Medulla oblongata (tissue), 1 donor: ENCODE data around the gene NXPH2.
A peak's percentile ranks its signal among the peaks of the same experiment; 100 is the strongest.
"Not testable (repeated sequence)": the region's sequence is repeated elsewhere in the genome, so short reads cannot be mapped to it uniquely, and the experiment has no call there.

ENCODE experiments used
- DNase-seq: peaks from one replicate; pipeline ENCODE4 v3.0.0-alpha.2; 2015; ENCODE audit errors: extremely low spot score

Gene NXPH2

DNA sequence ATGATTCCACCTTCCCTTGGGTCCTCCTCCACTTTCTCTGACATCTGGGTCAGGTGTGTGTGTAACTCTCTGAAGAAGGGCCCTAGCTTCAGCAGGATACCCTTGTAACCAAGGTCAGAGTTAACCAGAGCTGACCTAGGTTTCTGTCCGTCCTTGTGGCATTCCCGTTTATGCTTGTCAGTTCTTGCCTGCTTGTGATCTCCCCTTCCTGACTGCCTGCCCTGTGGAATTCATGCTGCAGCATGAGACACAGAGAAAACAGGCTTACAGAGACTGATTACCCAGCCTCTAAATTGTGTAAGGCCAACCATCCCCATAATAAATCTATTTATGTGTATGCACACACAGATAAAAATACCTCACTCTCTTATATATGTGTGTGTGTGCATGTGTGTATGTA is 22.8 kb downstream of the NXPH2 start:
- DNase-seq = no peak

DNA sequence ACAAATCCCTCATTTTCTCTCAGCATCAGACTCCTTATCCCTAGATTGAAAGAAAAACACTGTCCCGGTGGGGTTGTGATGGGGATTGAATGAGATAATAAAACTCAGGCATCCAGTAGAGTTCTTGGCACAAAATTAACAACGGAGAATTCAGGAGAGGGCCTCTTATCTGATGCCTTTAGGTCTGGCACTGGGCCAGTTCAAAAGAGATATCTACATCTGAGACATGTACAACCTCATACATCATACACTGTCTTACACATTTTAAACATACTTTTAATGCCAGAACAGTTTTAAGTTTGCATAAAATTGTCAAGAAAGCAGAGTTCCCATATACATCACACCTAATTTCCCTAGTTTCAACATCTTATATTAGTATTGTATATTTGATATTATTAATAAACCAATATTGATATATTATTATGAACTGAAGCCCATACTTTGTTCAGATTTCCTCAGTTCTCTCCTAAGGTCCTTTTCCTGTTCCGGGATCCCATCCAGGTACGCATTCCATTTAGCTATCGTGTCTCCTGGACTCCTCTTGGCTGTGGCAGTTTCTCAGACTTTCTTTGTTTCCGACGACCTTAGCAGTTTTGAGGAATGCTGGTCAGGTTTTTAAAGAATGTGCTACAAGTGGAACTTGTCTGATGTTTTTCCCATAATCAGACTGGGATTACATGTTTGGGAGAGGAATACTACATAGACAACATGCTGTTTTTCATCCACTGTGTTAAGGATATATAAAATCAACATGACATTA is 27.8 kb downstream of the NXPH2 start:
- DNase-seq = no peak

DNA sequence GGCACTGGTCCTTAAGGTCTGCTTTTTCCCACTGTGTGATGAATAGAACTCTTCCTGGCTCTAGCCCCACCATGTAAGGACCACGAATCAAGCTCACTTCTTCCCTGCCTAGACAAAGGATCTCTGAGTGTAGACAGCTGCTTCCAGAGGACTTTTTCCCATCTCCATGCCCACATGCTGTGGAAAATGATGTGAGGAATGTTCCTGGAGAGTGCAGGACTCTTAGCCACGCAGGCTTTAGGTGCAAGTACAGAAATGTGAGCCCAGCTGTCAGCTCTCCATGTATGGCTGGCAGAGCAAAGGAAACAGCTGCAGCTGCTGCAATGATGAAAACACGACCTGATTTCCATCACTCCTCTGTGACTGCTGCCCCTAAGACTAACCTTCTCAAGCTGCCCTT is 35.5 kb downstream of the NXPH2 start:
- no peak for DNase-seq

DNA sequence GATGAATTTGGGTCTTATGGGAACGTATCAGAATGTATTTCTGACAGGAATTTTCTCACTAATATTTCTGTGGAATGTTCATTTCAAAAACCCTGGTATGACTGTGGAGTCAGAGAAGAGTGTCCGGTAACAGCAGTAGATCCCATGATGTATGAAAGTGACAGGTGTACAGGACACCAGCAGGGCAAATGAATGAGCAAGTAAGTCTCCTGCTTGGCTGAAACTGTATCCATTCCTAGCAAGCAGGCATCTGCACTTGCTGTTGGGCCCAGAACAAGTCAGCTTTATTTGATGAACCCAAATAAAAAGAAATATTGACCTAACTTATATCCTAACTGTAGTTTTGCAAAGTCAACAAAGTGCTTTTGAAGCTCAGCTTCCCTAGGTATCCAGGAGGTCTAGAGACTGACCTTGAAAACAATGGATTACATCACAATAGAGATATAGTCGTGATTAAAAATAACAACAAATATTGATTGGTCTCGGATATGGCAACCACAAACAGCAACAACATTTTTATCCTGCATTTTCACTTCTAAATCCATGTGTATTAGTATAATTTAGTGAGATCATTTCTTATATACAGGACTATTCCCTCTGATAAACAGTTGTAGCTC is 37.6 kb downstream of the NXPH2 start:
- no peak for DNase-seq

DNA sequence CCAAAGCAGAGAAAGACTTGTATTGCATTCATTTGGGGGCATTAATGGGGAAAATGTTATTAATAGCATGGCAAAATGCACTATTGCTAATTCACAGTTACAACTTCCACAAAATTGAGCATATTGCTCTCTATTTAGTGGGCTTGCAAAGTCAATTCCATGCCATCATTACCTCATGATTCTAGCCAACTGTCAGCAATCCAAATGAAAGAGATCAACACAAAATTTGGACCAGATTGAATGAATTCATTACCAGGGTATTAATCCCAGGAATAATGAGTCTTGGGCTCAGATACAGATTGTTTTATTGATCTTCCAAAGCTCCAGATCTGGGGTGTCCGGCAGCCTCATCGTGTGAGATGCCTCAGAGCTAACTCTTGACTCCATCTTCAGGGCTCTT is 38.3 kb downstream of the NXPH2 start:
- no peak for DNase-seq

DNA sequence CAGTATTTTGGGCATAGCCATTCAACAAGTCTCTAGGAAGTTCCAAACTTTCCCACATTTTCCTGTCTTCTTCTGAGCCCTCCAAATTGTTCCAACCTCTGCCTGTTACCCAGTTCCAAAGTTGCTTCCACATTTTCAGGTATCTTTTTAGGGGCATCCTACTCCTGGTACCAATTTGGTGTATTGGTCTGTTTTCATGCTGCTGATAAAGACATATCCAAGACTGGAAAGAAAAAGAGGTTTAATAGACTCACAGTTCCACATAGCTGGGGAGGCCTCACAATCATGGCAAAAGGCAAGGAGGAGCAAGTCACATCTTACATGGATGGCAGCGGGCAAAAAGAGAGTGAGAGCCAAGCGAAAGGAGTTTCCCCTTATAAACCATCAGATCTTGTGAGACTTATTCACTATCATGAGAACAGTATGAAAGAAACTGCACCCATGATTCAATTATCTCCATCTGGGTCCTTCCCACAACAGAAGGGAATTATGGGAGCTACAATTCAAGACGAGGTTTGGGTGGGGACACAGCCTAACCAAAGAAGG is 43.1 kb downstream of the NXPH2 start:
- DNase-seq = not testable (repeated sequence)

DNA sequence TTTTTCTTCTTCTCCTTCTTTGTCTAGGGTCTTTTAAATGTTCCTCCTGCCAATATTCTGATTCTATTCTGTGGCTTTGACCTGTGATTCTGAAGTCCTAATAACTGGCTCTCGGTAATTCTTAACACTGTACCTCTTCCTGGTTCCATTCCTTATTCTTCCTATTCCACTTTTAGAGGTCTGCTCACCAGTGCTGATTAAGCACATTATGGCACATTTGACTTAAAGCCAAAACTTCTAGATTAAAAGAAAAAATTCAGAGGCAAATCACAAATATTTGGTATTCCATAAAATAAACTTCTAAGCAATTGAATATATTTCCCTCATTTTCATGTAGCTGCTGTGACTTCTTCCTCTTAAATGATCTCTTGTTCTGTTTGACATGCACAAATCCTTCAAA is 47.5 kb downstream of the NXPH2 start:
- DNase-seq = no peak

DNA sequence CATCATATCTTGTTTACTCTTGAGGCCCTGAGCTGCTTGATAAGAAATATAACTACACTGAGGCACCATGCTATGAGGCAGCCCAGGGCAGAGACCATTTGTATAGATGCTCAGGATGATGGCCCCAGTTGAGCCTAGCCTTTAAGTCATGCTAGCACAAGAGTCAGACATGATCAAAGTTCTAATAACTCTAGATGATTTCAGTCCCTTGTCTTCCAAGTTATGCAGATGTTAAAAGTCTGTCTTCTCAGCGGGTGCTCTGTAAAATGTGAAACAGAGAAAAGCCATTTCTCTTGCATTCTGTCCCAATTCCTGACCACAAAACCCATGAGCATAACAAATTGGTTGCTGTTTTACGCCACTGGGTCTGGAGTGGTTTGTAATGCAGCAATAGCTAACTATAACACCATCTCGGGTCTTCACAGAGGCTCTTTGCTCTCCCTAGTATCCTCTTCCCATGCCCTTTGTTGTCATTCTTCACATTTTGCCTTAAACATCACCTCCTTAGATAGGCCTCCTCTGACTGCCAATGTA is 49.6 kb downstream of the NXPH2 start:
- DNase-seq = no peak

DNA sequence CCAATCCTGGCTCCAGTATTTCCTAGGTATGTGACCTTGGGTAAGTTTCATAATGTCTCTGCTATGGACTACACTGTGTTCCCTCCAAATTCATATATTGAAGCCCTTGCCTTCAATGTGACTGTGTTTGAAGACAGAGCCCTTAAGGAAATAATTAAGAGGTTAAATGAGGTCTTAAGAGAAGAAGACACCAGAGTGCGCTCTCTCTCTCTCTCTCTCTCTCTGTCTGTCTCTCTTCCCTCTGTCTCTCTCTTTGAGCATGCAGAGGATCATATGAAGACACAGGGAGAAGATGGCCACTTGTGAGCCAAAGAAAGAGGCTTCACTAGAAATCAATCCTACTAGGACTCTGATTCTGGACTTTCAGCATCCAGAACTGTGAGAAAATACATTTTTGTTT is 52.2 kb downstream of the NXPH2 start:
- DNase-seq = no peak

DNA sequence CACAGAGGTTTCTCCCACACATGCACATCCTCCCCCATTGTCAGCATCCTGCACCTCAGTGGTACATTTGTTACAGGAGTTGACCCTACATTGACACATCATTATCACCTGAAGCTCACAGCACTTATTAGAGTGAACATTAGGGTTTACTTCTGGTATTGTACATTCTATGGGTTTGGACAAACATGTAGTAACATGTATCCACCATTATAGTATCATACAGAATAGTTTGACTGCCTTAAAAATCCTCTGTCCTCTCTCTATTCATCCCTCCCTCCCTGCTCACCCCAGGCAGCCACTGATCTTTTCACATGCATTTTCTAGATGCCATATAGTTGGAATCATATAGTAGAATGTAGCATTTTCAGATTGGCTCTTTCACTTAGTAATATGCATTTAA is 53.5 kb downstream of the NXPH2 start:
- no peak for DNase-seq

DNA sequence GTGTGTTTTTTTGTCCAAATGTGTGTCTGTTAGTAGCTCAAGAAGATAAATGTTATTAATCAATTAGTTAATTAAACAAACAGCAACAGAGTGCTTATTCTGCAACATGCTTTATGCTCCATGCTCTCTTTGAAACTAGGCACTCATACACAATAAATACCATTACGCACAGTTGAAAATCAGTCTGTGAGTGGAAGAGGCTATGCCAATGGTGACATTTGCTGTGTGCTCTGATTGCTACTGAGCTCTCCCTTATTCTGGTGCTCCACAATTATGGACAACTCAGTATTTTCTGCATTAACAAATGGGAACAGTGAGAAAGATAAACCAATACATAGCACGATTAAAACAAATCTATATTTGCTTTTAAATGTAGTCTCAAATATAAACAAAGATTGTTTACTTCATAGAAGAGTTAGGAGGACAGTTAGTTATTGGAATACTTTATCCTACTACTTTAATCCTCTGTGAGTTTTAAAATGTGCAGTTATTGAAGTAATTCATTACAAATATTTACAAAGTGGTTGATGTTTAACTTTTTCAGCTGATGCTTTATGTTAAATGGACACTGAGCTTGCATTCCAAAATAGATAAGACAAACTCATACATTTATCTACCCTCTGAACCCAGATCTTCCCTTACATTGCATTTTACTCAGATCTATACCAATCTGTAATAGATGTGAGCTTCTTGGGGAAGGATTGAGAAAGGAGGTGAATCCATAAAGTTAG is 55.3 kb downstream of the NXPH2 start:
- no peak for DNase-seq

DNA sequence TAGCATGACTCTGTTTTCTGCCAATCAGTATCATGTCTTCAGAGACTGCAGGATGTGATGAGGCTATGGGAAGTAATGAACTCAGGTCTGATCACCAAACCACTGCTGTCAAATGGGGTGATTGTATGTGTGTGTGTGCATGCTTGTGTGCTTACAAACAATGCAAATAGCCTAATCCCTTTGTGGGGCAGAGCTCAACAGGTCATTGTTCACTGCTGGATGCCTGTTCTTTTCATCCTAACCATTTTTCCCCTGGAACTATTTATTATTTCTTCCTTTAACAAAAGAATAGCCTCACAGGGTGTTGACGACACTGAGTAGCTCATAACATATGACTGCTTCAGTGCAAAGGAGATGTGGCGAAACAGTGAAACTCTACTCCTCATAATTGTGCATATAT is 55.9 kb downstream of the NXPH2 start:
- DNase-seq = no peak

DNA sequence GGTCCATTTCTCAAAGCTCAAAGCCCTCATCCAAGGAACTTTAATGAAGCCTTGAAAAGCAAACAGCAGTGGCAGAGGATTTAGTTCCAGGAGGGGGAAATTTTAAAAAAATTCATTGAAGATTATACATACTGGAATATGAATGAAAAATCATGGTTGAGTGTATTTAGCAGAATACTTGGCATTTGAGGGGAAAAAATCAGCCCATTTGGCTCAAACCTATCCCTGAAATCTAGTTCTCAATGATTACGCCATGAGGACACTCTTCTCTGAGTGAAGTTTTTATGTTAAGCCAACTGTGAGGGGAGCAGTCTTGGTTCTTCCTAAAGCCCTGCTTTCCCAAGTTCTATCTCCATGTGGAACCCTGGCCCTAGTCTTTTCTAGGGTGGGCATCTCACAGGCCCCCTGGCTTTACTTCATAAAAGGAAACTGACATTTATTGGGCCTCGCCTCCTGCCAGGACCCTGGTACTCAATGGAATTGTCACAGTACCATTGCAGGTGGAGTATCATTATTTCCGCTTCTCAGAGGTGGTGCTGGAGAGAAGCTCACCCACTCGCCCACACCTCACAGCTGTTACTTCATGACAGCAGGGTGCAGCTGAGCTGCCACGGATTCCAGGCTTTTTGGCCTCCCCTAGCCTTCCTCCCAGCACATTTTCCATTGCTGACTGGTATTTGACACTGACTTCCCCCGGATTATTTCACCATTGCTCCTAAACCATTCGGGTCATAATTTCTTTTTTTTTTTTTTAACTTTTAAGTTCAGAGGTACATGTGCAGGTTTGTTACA is 56.8 kb downstream of the NXPH2 start:
- DNase-seq = no peak

DNA sequence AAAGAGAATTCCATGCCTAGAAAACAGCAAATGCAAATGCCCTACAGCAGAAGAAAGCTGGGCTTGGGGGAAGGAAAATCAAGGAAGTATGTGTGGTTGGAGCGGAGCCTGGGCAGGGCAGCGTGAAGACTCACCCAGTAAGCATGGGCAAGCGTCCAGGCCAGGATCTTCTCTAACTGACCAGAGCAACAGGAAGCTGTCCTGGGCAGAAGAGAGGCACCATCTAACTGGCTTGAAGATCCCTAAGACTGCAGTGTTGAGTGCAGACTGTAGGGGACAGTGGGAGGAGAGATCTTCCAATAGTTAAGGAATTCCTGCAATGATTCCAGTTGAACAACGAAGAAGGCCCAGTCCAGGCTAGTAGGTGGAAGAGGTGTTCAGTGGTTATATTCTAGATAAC is 57.9 kb downstream of the NXPH2 start:
- peak; percentile 21 for DNase-seq

DNA sequence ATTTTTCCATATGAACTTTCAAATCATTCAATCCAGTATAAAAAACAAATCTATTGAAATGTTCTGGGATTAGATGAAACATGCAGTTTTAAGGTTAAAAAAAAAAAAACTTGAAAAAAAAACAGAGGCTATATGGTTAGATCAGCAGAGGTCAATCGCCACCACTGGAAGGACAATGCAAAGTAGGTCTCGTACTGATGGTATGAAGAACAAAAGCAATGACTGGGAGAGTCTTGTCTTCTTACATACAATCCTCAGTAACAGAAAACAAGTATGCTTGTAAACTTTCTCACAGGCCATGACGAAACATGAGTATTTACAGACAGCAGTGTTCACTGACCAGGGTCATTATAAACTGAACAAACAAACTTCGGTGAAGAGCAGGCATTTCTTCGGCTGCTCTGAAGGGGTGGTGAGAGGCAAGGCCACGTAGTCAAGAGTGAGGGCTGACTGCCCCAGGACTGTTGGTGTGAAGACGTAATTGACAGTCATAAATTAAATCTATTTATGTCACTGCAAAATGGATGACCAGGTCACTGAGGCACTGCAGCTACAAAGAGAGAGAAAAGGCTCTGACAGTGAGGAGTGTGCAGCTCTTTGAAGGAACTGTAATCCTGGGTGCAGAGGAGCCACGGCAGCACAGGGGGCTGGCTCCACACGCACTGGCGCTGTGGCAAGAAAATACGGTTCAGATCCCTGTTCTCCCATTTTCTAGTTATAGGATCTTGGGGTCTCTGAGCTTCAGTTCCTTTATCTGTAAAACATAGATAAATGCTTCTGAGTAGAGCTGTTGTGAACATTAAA is 60.0 kb downstream of the NXPH2 start:
- DNase-seq = no peak

DNA sequence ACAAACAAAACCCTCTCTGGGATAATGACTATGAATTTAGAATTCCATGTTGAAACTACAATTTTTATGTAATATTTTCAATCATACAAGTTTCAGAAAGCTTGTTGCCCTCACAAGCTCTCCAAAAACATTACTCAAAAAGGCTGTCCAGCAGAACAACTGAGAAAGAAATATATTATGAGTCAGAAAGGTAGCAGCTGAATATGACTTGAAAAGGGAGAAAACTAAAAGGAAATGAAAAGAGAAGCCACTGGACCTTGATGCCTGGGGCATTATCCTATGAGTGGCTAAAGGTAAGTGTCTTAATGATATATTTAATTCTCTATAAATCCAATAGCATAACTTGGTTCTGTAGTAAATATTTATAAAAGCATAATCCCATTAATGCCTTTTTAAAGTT is 61.8 kb downstream of the NXPH2 start:
- no peak for DNase-seq

DNA sequence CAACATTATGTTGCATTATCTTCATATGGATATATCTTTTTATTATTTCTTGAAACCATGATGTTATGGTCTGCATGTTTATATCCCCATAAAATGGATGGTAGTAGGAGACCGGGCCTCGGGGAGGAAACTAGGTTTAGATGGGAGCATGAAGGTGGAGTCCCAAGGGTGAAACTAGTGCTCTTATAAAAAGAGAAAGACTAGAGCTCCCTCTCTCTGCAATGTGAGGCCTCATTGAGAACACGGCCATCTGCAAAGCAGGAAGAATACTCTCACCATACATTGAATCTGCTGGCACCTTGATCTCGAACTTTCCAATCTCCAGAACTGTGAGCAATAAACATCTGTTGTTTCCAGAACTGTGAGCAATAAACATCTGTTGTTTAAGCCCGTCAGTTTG is 64.0 kb downstream of the NXPH2 start:
- DNase-seq = no peak

DNA sequence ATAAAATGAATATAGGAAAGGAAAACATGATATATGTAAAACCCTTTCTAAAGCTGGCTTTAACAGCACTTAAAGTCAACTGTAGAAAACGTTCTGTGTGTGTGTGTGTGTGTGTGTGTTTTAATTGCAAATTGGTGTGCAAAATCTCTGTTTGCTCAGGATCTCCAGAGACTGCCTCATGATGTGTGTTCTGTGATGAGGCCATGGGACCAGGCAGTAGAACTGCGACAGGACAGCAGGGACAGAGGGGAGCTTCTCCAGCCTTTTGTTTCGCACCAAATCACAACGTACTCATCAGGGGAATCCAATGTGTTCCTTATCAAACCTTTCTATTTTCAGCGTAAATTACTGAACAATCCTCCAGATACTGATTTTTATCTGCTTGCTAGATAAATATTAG is 66.7 kb downstream of the NXPH2 start:
- DNase-seq = no peak

DNA sequence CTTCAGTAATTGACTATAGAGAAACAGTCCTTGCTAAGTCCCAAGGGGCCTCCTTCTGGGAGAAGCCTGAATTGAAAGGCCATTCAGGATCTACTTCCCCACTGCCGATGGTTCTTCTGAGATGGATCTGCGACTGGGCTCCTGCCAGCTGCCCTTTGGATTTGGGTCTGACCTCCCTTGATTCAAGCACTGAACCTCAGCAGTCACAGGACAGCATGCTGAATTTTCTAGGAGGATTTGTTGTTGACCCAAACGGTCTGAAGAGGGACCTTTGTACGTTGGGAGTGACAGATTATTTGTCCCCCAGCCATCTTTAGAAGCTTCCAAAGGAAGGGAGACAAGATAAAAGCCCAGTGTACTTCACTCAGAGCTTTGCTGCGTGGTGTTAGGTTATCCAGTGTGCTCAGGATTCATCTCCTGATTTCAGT is 67.1 kb downstream of the NXPH2 start:
- no peak for DNase-seq

DNA sequence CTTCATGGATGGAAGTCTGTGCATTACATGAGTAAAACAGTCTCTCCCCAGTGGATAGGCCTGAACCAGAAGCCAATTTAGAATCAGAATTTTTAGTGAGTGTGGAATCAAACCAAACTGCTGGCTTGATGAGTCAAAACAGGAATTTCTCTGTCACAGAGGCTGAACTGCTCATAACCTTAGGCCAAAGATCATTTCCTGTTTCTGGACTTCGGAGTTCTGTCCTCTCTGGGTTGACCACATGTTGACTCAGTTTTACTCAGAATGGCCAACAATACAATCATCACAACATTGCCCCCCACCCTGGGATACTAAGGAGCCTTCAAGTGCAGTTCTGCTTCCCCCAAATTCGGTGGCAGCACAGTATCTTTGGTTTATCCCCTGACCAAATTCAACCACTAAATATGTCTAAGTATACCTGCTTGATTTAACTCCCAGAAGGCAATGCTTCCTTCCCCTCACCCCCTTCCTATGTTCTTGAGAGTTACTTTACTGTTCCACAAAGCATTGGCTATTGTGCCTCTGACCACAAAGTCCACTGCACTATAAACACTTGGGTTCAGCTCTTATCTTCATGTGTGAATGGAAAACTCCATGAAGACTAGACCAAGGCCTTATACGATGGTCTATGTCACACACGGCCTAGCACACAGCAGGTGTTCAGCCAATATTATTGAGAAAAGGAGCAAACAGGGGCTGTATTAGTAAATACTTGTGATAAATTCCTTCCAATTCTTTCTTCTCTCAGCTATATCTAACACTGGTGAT is 67.8 kb downstream of the NXPH2 start:
- no peak for DNase-seq
